Hair follicular keratinocyte (primary cell): Measurements from ENCODE around the gene TSSC4. TPM values are rescaled to one million over a fixed set of nuclear protein-coding genes. Genes with fewer than 3 reads are reported as not detected.

Experiments used
- total RNA-seq: library from RNA; depleted of rRNA; stranded (reverse); fragments of >200 nt; gene quantifications from 2 replicates; pipeline ENCODE4 v1.2.3, GENCODE V29; 2015

The TSSC4 gene
- 37.9 and 49.0 TPM in 2 replicates for total RNA-seq

GRCh38 chr11:2400069-2400761 lies at the start of gene TSSC4:
Gene TSSC4, plus strand, starts transcription at chr11:2400750. Its CDS starts 1,884 bp downstream, at chr11:2402634.

GRCh38 chr11:2376751-2377451 lies 23.6 kb upstream of the TSSC4 start, which contains the start of gene CD81:
Gene CD81, plus strand, starts transcription at chr11:2377310. Its CDS starts 240 bp downstream, at chr11:2377550.

GRCh38 chr11:2443881-2444820 lies 43.6 kb downstream of the TSSC4 start, which contains the start of gene TRPM5:
Gene TRPM5, minus strand, starts transcription at chr11:2444514. Its CDS starts 21,478 bp downstream, at chr11:2423036.

GRCh38 chr11:2444821-2445745 lies 44.5 kb downstream of the TSSC4 start, which contains the start of gene KCNQ1:
Gene KCNQ1, plus strand, starts transcription at chr11:2445008. Its CDS starts 91 bp downstream, at chr11:2445099.

Other genes with a start within 250 kb of the TSSC4 start
- not detected in 2 replicates for gene INS, start 239.5 kb upstream of the TSSC4 start, total RNA-seq
- 0.16 and 0.76 TPM in 2 replicates for gene TH, start 228.9 kb upstream of the TSSC4 start, total RNA-seq
- 0.78 and 0.87 TPM in 2 replicates for gene ASCL2, start 130.2 kb upstream of the TSSC4 start, total RNA-seq
- not detected in 2 replicates for gene C11orf21, start 98.8 kb upstream of the TSSC4 start, total RNA-seq
- not detected in 2 replicates for gene TSPAN32, start 98.7 kb upstream of the TSSC4 start, total RNA-seq
- 131 and 161 TPM in 2 replicates for gene CD81, start 23.4 kb upstream of the TSSC4 start, total RNA-seq
- gene TRPM5, start 43.8 kb downstream of the TSSC4 start, total RNA-seq, result not detected in 2 replicates
- gene KCNQ1, start 44.3 kb downstream of the TSSC4 start, total RNA-seq, result not detected in 2 replicates